GM18499 (cell line): ENCODE measurements around the gene FRS3.
A peak's percentile ranks its signal among the peaks of the same experiment; 100 is the strongest.

ENCODE experiments used
- ATAC-seq: cut with Tn5 transposase; IDR thresholded peaks from one replicate; pipeline ENCODE4 v1.9.1; 2021; ENCODE audit warnings: moderate number of reproducible peaks; ENCODE audit not compliant: insufficient read depth, unreplicated experiment

The FRS3 gene

GRCh38 chr6:41732149-41732548, 47.6 kb downstream of the FRS3 start:
- no peak for ATAC-seq

- ATAC-seq, result no peak
Measured at GRCh38 chr6:41731561-41732086, 48.1 kb downstream of the FRS3 start.

- ATAC-seq, result no peak
Measured at GRCh38 chr6:41730531-41731436, 48.9 kb downstream of the FRS3 start.

GRCh38 chr6:41729624-41730023, 50.1 kb downstream of the FRS3 start:
- no peak for ATAC-seq

- ATAC-seq, result no peak
Measured at GRCh38 chr6:41728954-41729353, 50.7 kb downstream of the FRS3 start.

GRCh38 chr6:41728073-41728936, 51.4 kb downstream of the FRS3 start:
- no peak for ATAC-seq

- no peak for ATAC-seq
Measured at GRCh38 chr6:41727705-41728072, 52.0 kb downstream of the FRS3 start.

- ATAC-seq, result no peak
Measured at GRCh38 chr6:41726876-41727275, 52.8 kb downstream of the FRS3 start.

GRCh38 chr6:41724586-41725501, 54.9 kb downstream of the FRS3 start:
- ATAC-seq, result no peak

- no peak for ATAC-seq
Measured at GRCh38 chr6:41724228-41724580, 55.5 kb downstream of the FRS3 start.

GRCh38 chr6:41723530-41724227, 56.0 kb downstream of the FRS3 start:
- peak; percentile 51 for ATAC-seq

GRCh38 chr6:41722969-41723529, 56.7 kb downstream of the FRS3 start:
- ATAC-seq, result no peak

- no peak for ATAC-seq
Measured at GRCh38 chr6:41721414-41721813, 58.3 kb downstream of the FRS3 start.

- ATAC-seq, result no peak
Measured at GRCh38 chr6:41720783-41721182, 58.9 kb downstream of the FRS3 start.

- no peak for ATAC-seq
Measured at GRCh38 chr6:41720262-41720620, 59.5 kb downstream of the FRS3 start.
